Upper lobe of left lung (tissue), 4 donors: ENCODE measurements around the gene MAP1B.

Source experiments
- CTCF ChIP-seq, 6 experiments: fragments of 450-650 bp in 4 of 6; fragments of 200-600 bp in 2 of 6; sonication (generic) in 2 of 6; IDR thresholded peaks; one replicate each; pipeline ENCODE4 v1.5.1; 2016 to 2019; ENCODE audit warnings: antibody characterized with exemption in 6 of 6
- EP300 ChIP-seq, 4 donors: sonication (generic); formaldehyde crosslinking; IDR thresholded peaks; one replicate each; pipeline ENCODE4 v1.5.1; 2017; ENCODE audit warnings: antibody characterized with exemption in 4 of 4, control low read depth in 2 of 4
- POLR2A ChIP-seq, 4 donors: fragments of 450-650 bp; IDR thresholded peaks; one replicate each; pipeline ENCODE4 v1.5.1; 2016 to 2017; ENCODE audit warnings: antibody characterized with exemption in 4 of 4, mild to moderate bottlenecking in 2 of 4

- TF ChIP-seq POLR2A (IDR thresholded peaks at IDR 0.05) (no peak), EP300 (IDR thresholded peaks at IDR 0.05) (no peak), CTCF (IDR thresholded peaks at IDR 0.05) (no peak)
Observed at GRCh38 chr5:72130351-72130761, 23.1 kb downstream of the MAP1B start.
